IMR-90 (cell line): Measurements from ENCODE around the gene COG2. TPM values are rescaled to one million over a fixed set of nuclear protein-coding genes. Genes with fewer than 3 reads are reported as not detected.

Experiments used
- ATAC-seq: fragments of 200-7000 bp; cut with Tn5 transposase; 2 replicates; pipeline ENCODE4 v1.9.1; 2020; ENCODE audit warnings: low read depth, mild to moderate bottlenecking, moderate library complexity
- BruUV-seq: library from RNA; stranded (reverse); fragments of 400-500 nt; replicated peaks from 2 replicates; lab custom pipeline; 2021; lab: Mats Ljungman, UMichigan
- CTCF ChIA-PET: fragments of 300-600 bp; formaldehyde crosslinking; extraction: SDS; loops from one replicate; lab custom pipeline; 2021; ENCODE audit warnings: antibody characterized with exemption; lab: Yijun Ruan, JAX
- POLR2A ChIA-PET: fragments of 300-600 bp; sonication (Branson Sonifier 250); formaldehyde crosslinking; loops from one replicate; lab custom pipeline; 2022; ENCODE audit warnings: antibody characterized with exemption; ENCODE audit not compliant: unreplicated experiment; lab: Charles Lee
- DNase-seq: peaks from one replicate; pipeline ENCODE4 v3.0.0; 2013
- H2AFZ ChIP-seq: replicated peaks from 2 replicates; pipeline ENCODE3; 2013; ENCODE audit warnings: low read length, mild to moderate bottlenecking; ENCODE audit not compliant: poor library complexity
- H2AK5ac ChIP-seq: 2 replicates; pipeline ENCODE4 v1.6.1; 2013; ENCODE audit warnings: low read depth, low read length, inconsistent platforms
- H2AK9ac ChIP-seq: replicated peaks from 2 replicates; pipeline ENCODE3; 2013; ENCODE audit warnings: mild to moderate bottlenecking, low read depth, low read length, moderate library complexity; ENCODE audit not compliant: poor library complexity
- H2BK120ac ChIP-seq: 2 replicates; pipeline ENCODE4 v1.6.1; 2013; ENCODE audit warnings: low read depth, low read length, inconsistent platforms
- H2BK15ac ChIP-seq: 3 replicates; pipeline ENCODE4 v1.6.1; 2013; ENCODE audit warnings: low read depth, low read length, inconsistent platforms
- H2BK20ac ChIP-seq: 2 replicates; pipeline ENCODE4 v1.6.1; 2013; ENCODE audit warnings: low read depth, mild to moderate bottlenecking, inconsistent platforms, low read length, moderate library complexity
- H2BK5ac ChIP-seq: 2 replicates; pipeline ENCODE4 v1.6.1; 2013; ENCODE audit warnings: mild to moderate bottlenecking, low read depth, low read length, inconsistent platforms; ENCODE audit not compliant: poor library complexity, severe bottlenecking
- H3K14ac ChIP-seq: replicated peaks from 2 replicates; pipeline ENCODE4 v1.6.1; 2013; ENCODE audit warnings: low read depth, low read length, inconsistent platforms
- H3K18ac ChIP-seq: 2 replicates; pipeline ENCODE4 v1.6.1; 2013; ENCODE audit warnings: low read depth, low read length, control low read depth
- H3K23ac ChIP-seq: 2 replicates; pipeline ENCODE4 v1.6.1; 2013; ENCODE audit warnings: low read depth, low read length, inconsistent platforms
- H3K27ac ChIP-seq: 2 replicates; pipeline ENCODE4 v1.5.1; 2013; ENCODE audit warnings: mild to moderate bottlenecking, control low read depth, low read length; ENCODE audit not compliant: insufficient read depth
- H3K27me3 ChIP-seq: 2 replicates; pipeline ENCODE4 v1.6.1; 2013; ENCODE audit warnings: low read length; ENCODE audit not compliant: control insufficient read depth, insufficient read depth
- H3K36me3 ChIP-seq: 2 replicates; pipeline ENCODE4 v1.6.1; 2013; ENCODE audit warnings: low read length, mixed read lengths; ENCODE audit not compliant: control insufficient read depth, insufficient read depth
- H3K4ac ChIP-seq: 2 replicates; pipeline ENCODE4 v1.6.1; 2013; ENCODE audit warnings: low read depth, low read length, inconsistent platforms
- H3K4me1 ChIP-seq: 2 replicates; pipeline ENCODE4 v1.6.1; 2013; ENCODE audit warnings: low read length, mixed read lengths; ENCODE audit not compliant: control insufficient read depth, insufficient read depth
- H3K4me2 ChIP-seq: 2 replicates; pipeline ENCODE4 v1.6.1; 2013; ENCODE audit warnings: low read depth, mild to moderate bottlenecking, control low read depth, low read length, moderate library complexity
- H3K4me3 ChIP-seq: 2 replicates; pipeline ENCODE4 v1.5.1; 2013; ENCODE audit warnings: low read depth, mild to moderate bottlenecking, control low read depth, low read length, moderate library complexity; ENCODE audit not compliant: insufficient read depth
- H3K56ac ChIP-seq: 2 replicates; pipeline ENCODE4 v1.6.1; 2013; ENCODE audit warnings: low read length, inconsistent platforms; ENCODE audit not compliant: insufficient read depth; ENCODE audit errors: extremely low read depth
- H3K79me1 ChIP-seq, 2 experiments: 2 replicates each; pipeline ENCODE4 v1.6.1; 2013; ENCODE audit warnings: low read length in 2 of 2, inconsistent platforms in 1 of 2, low read depth in 1 of 2
- H3K9ac ChIP-seq: 2 replicates; pipeline ENCODE4 v1.6.1; 2013; ENCODE audit warnings: low read depth, low read length, control low read depth
- H3K9me1 ChIP-seq: 2 replicates; pipeline ENCODE4 v1.6.1; 2013; ENCODE audit warnings: low read length, inconsistent platforms; ENCODE audit not compliant: insufficient read depth
- H3K9me3 ChIP-seq: 2 replicates; pipeline ENCODE4 v1.6.1; 2013; ENCODE audit warnings: low read length; ENCODE audit not compliant: control insufficient read depth, insufficient read depth
- H4K20me1 ChIP-seq: 2 replicates; pipeline ENCODE4 v1.6.1; 2013; ENCODE audit warnings: low read length, inconsistent platforms; ENCODE audit not compliant: insufficient read depth
- H4K5ac ChIP-seq: 2 replicates; pipeline ENCODE4 v1.6.1; 2013; ENCODE audit warnings: mild to moderate bottlenecking, low read depth, low read length, control low read depth
- H4K8ac ChIP-seq, 2 experiments: 2 replicates each; pipeline ENCODE4 v1.6.1; 2013; ENCODE audit warnings: low read depth in 2 of 2, low read length in 2 of 2, control low read depth in 1 of 2, inconsistent platforms in 1 of 2
- H4K91ac ChIP-seq: 2 replicates; pipeline ENCODE4 v1.6.1; 2013; ENCODE audit warnings: low read depth, low read length, inconsistent platforms; ENCODE audit not compliant: insufficient read depth
- CEBPB ChIP-seq: IDR thresholded peaks from 2 replicates; pipeline ENCODE4 v1.6.1; 2012; ENCODE audit warnings: low read depth, low read length, improper control_type of control experiment
- MAZ ChIP-seq: IDR thresholded peaks from 2 replicates; pipeline ENCODE4 v1.6.1; 2012; ENCODE audit warnings: low read depth, mild to moderate bottlenecking, low read length, improper control_type of control experiment, moderate library complexity, borderline replicate concordance
- POLR2A ChIP-seq: IDR thresholded peaks from 2 replicates; pipeline ENCODE4 v1.6.1; 2012; ENCODE audit warnings: mild to moderate bottlenecking, low read depth, low read length
- WGBS, 2 experiments: methylation state at CpG; one replicate each; pipeline versions ENCODE4 v1.1.5 to v1.1.7; 2013; ENCODE audit warnings: missing lambda C conversion rate in 2 of 2; ENCODE audit not compliant: insufficient read length in 1 of 2; ENCODE audit errors: extremely low coverage in 2 of 2; 5-methylcytosine and 5-hydroxymethylcytosine counted together
- dilution Hi-C: fragments of 300-500 bp; cut with HindIII; formaldehyde crosslinking; loops from one replicate; pipeline ENCODE4 v1.14.3; 2018; ENCODE audit warnings: low sequenced_read_pairs; ENCODE audit not compliant: unreplicated experiment
- in situ Hi-C: fragments of 300-500 bp; cut with MboI; formaldehyde crosslinking; loops from 3 replicates; pipeline ENCODE4 v1.14.3; 2019; ENCODE audit warnings: low sequenced_read_pairs, inconsistent platforms, mixed read lengths
- intact Hi-C: fragments of 100-400 bp; cut with micrococcal nuclease; formaldehyde crosslinking; loops from 2 replicates; pipeline ENCODE4 v1.10.0; 2022
- polyA plus RNA-seq, 3 experiments: library from polyadenylated mRNA; depleted of rRNA; stranded (reverse); fragments of >200 nt; gene quantifications; 2 replicates each; pipeline ENCODE4 v1.2.3, GENCODE V29; 2012; ENCODE audit warnings: low replicate concordance in 1 of 3
- total RNA-seq: library from RNA; depleted of rRNA; stranded (reverse); fragments of >200 nt; gene quantifications from 2 replicates; pipeline ENCODE4 v1.2.3, GENCODE V29; 2012

COG2 gene
- total and polyA plus RNA-seq, 2 of the 4 experiments (the other 2 are of a cell fraction): 9.1 to 16.7 TPM

GRCh38 chr1:230696218-230696617 lies 53.9 kb downstream of the COG2 start:
- H4K91ac ChIP-seq: no peak overlapping the region

More at GRCh38 chr1:230696218-230696617, 53.9 kb downstream of the COG2 start:
- ChIA-PET POLR2A (no interaction called here), CTCF (no interaction called here)
- Histone ChIP-seq H2BK15ac (no peak overlapping the region), H2AK9ac (no peak overlapping the region), H3K23ac (no peak overlapping the region), H3K9me3 (no peaks in the 10 kb centered on the region), H3K18ac (no peak overlapping the region), H3K4me1 (peaks cover 2% of the 10 kb centered on the region; the same call in 1 of the 2 replicates), H2AFZ (no peak overlapping the region), H2AK5ac (no peak overlapping the region), H3K9ac (no peak overlapping the region), H2BK20ac (no peak overlapping the region), H3K56ac (no peak overlapping the region), H3K4ac (no peak overlapping the region), H3K79me1 (no peaks in the 10 kb centered on the region), H2BK120ac (no peak overlapping the region), H3K9me1 (no peaks in the 10 kb centered on the region), H3K36me3 (peaks cover 20% of the 10 kb centered on the region), H3K14ac (no peak overlapping the region), H3K27ac (no peak overlapping the region), H4K8ac (no peak overlapping the region), H2BK5ac (no peak overlapping the region), H3K4me3 (no peak overlapping the region), H3K27me3 (no peaks in the 10 kb centered on the region; the same call in 1 of the 2 replicates), H4K5ac (no peak overlapping the region), H3K4me2 (no peak overlapping the region), H4K20me1 (no peaks in the 10 kb centered on the region; the same call in 1 of the 2 replicates)
- ATAC-seq (no peak), DNase-seq (no peak)
- dilution Hi-C loops: no loop called here
- BruUV-seq: no TSS peak
- intact Hi-C loops: no loop called here
- 77% methylated on average over 3 of the region's 8 CpGs; no CpG with 5 or more reads in 1 of the 2 experiments for WGBS, 2 experiments
- in situ Hi-C loops: no loop called here
- TF ChIP-seq MAZ (no peak), POLR2A (no peak), CEBPB (no peak)
